ENCODE data around the gene PSMB10.

The PSMB10 gene

DNA sequence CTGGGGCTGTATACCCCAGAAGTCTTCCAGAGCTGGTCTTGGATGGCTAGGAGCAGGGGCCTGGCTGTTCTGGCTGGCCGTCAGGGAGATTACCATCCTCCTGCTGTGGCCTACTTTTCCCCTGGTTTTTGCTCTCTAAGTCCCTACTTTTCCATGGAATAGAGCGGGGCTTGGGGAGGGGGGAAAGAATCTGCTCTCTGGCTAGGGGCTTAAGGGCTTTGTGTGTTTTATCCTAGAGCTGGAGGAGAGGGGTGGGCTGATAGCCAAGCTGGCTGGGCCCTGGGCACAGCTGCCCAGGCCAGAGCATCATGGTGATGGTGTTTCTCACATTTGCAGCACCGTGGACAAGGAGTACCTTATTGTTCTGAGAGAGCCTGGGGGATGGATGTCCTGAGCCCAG lies 48.3 kb downstream of the PSMB10 start:
- no peak for DNase-seq

DNA sequence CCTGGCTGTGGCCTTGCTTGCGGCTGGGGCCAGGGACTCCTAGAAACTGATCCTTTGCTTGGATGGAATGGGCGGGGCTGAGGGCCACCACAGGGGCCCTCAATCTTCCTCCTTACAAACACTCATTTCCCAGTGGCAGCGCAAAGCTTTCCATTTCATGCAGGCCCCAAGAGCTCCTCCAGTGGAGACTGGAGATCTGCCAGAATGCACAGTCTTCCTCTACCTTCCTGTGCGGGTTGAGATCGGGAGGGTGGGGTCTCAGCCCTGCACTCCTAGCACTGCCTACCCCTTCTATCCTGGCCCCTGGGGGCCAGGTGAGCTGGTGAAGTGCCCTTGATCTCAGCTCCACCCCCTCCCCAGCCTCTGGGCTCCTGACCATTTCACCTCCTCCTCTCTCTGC lies 50.3 kb downstream of the PSMB10 start:
- DNase-seq: no peak

DNA sequence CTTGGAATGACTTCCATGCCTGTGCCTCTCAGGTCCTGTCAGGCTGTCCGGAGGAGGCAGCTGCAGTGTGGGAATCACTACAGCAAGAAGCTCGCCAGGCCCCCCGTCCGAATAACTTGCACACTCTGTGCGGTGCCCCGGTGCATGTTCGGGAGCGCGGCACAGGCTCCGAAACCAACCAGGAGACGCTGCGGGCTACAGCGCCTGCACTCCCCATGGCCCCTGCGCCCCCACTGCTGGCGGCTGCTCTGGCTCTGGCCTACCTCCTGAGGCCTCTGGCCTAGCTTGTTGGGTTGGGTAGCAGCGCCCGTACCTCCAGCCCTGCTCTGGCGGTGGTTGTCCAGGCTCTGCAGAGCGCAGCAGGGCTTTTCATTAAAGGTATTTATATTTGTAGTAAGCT lies 50.7 kb downstream of the PSMB10 start:
- DNase-seq: no peak

DNA sequence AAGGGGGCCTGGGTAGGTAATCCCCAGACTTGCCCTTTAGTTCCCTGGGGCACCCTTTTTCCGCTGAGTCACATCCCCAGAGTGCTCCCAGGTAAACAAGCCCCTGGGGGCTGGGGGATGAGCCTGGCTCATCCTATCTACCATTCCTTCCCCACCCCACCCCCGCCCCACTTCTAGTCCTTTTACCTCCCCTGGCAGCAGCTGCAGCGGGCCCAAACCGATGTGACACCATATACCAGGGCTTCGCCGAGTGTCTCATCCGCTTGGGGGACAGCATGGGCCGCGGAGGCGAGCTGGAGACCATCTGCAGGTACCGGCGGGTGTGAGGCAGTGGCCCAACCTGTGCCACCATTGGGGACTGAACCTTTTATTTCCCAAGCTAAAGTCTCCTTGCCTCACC lies 51.1 kb downstream of the PSMB10 start:
- DNase-seq: no peak

DNA sequence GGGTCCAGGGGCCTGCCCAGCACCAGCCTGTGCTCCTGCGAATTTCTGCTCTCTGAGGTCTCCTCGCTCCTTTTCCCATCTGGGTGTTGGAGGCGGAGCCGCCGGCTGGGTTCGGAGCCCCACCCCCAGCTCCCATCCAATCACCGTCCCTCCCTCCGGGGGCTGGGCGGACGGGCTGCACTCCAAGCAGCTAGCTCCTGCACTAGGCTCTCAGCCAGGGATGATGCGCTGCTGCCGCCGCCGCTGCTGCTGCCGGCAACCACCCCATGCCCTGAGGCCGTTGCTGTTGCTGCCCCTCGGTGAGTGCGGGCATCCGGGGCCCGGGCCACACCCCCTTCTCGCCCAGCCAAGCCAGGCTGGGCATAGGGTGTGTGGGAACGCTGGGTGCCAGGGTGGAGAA lies 52.0 kb downstream of the PSMB10 start, which contains the start of gene NRN1L:
TSS of gene NRN1L (plus strand) at position 202 of the 400 bp plus-strand sequence. CDS start at position 221, 19 bp downstream.
- peak; percentile 82 for DNase-seq
